GM19035 (cell line): ENCODE data around the gene KLK13.

Source experiments
- ATAC-seq: cut with Tn5 transposase; IDR thresholded peaks from one replicate; pipeline ENCODE4 v1.9.1; 2021; ENCODE audit not compliant: unreplicated experiment

KLK13 gene

DNA sequence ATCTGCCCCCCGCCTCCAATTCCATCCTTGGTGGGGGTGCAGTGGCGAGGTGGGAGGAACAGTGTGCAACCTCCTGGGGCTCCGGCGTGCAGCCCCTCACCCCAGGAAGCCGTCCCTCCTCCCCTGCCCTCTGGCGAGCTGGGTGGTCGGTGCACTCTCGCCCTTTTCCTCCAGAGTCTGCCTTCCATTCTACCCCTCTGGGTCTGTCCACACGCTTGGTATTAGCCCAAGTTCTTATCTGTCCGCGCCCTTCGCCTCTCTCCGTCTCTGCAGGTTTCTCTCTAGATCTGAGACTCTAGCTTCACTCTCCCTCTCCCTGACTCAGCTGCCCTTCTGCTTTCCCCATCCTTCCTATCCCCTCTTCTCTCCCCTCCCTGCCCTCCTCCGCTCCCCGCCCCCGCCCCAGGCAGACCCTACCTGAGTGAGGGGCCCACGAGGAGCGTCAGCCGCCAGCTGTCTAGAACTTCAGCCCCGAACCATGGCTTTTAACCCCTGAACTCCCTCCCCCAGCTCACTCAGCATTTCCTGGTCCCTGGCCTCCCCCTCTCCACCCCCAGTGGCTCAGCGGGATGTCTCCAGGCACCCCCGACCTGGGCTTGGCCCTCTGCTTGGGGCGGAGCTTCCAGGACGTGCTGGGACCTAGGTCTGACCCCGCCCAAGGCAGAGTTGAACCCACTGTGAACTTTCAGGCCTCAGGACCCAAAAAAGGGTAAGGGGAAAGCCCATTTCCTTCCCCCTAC lies 499 bp upstream of the KLK13 start:
- no peak for ATAC-seq

DNA sequence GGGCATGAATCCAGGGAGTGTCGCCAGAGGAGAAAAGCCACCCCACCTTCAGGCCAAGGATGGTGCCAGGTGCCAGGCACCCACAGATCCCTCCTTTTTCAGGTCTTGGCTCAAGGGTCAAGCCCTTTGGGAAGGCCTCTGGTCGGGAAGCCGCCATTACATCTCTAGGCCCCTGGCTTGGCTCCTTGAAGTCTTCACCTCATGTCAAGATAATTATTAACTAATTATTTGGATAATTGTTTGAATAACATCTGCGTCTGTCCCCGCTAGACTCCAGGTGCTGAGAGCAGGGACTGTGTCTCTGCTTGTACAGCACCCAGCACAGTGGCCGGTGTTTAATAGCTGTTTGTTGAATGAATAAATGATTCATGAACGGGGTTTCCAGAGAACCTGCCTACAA lies 1.2 kb downstream of the KLK13 start:
- no peak for ATAC-seq

DNA sequence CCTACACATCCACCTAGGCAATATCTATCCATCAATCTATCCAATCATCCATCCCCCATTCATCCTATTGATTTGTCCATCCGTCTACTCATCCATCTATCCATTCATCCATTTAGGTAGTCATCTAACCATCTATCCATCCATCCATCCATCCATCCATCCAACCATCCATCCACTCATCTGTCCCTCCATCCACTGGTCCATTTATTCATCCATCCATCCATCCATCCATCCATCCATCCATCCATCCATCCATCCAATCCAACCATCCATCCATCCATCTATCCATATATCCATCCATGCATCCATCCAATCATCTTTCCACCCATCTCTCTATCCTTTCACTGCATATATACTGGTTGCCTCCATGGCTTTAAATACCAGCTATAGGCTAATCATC lies 3.9 kb downstream of the KLK13 start:
- no peak for ATAC-seq

DNA sequence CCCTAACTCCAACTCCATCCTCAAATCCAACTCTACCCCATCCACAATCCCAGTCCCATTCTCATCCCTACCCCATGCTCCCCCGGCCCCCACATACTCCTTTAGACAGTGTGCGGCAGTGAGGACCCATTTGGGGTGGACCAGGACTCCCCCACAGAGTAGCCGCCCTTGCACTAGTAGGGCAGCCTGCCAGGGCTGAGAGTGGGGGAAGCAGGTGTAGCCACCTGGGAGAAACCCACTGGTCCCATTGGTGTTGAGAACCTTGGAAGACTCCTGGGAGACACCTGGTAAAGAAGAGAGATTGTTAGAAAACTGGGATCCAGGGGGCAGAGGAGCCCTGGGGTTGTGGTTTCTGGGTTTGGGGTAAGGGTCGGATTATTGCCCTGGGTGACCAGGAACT lies 4.6 kb downstream of the KLK13 start:
- ATAC-seq: no peak

DNA sequence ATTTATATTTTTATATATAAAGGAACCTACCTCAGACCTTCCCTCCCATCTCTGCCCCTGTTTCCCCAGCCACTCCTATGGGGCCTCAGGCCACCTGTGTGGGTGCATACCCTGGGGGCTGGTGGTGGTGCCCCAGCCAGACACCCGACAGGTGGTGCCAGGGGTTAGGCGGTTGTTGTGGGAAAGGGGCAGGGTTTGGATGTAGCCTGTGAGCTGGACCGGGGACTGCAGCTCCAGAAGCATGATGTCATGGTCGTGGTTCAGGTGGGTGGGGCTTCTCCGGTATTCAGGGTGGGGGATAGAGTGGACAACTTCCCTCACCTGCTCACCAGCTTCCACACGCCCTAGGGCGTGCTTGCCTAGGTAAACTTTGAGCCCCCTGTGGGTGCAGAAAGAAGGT lies 5.2 kb downstream of the KLK13 start:
- no peak for ATAC-seq

DNA sequence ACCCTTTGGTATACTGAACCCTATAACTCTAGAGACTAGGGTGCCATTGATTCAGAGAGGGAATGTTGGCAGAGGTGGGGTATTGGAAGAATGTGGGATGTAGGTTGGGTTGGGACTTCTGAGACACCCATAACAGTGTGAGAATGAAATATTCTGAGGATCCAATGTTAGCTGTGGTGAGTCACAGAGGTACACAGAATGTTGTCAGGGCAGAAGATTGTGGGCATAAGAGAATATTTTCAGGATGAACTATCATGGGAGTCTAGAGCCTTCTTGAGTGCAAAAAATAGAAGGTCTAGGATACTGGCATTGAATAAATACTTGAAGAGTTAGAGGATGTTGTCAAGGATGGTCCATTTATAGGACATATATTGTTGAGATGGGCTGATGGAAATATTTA lies 9.0 kb downstream of the KLK13 start:
- ATAC-seq: no peak

DNA sequence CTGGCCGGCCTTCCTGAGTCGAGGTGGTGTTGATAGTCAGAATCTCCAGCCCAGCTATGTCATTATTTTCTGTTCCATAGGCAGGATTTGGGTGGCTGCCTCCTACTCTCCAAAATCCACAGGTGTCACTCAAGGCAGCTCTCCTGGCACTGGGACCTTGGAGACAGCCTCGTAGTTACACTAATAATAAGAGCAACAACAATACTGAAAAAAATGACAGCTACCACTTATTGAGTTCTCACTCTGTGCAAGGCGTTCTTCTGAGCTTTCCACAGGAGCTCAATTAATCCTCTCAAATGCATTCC lies 17.9 kb downstream of the KLK13 start:
- ATAC-seq: no peak

DNA sequence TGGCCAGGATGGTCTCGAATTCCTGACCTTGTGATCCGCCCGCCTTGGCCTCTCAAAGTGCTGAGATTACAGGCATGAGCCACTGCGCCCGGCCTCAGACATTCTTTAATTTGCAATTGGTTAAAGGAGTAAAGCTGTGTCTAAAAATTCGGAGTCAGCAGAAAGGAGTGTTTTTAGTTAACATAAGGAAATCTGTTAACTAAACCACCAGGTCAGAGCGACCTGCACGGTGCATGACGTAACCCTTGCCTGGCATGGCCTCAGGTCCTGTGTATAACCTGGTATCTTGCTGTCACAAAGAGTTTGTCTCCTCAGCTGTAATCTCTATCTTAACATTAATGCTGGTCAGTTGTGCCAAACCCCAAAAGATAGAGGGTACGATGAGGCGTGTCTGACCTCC lies 20.6 kb downstream of the KLK13 start:
- no peak for ATAC-seq

DNA sequence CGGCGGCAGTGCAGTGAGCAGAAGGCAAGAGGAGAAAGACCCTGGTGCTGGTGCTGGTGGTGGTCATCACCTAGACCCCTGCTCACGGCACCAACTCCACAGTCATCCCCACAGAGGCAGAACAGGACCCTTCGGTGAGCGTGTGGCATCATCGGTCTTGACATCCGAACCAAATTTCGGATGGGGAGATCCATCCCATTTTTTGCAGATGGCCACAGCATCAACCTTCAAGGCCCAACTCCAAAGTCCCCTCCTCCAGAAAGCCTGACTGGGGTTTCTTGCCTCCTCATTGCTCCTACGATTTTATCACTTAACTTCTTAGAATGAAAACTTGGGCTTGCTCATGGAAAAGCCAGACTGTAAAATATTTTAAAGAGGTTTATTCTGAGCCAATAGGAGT lies 21.4 kb downstream of the KLK13 start:
- no peak for ATAC-seq

DNA sequence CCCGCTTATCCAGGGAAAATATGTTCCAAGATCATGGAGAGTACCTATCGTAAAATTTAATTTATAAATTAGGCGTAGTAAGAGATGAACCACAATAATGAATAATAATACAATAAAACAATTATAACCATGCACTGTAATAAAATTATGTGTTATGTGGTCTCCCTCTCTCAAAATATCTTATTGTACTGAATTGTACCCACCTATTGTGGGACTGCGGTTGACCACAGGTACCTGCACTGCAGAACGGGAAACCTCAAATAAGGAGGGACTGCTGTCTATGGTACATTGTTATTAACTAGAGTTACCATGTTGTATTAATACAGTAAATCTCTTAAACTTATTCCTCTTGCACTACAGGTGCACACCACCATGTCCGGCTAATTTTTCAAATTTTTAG lies 24.7 kb downstream of the KLK13 start:
- ATAC-seq: no peak

DNA sequence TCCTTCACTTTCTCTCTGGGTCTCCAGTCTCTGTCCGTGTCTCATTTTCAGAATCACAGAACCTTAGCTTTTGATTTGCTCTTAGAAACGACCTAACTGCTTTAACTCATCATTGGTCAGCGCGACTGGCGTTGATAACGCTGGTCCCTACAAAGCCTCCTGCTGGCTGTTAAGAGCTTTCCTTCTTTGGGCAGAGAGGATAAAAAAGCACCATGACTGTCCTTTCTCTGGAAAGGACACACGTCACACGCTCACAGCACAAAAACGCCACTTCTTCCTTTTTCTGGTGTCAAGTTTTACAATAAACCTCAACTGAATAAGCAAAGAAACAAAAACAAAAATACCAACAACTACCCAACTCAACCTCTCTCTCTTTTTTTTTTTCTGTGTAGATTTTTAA lies 28.4 kb downstream of the KLK13 start:
- ATAC-seq: no peak

DNA sequence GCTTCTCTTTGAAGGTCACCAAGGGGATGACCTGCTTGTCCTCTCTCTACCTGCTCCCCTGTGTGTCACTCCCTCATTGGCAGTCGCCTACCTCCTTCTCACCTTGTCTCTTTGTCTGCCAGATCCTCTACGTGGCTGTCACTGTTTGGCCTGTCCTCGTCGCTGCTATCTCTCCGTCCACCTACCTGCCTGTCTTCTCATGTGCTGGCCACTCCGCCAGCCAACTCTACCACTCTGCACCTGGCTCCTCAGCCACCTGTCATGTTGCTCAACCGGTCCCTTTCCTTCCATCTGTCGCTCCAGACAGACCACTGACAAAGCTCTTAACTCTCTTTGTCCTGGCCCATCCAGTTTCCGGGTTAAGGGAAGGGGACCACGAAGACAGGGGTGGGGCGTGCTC lies 30.2 kb downstream of the KLK13 start, which contains the start of gene KLK12:
Gene KLK12, minus strand, starts transcription at position 299 of the 400 bp plus-strand sequence. CDS start 381 bp downstream, outside the sequence.
- no peak for ATAC-seq

DNA sequence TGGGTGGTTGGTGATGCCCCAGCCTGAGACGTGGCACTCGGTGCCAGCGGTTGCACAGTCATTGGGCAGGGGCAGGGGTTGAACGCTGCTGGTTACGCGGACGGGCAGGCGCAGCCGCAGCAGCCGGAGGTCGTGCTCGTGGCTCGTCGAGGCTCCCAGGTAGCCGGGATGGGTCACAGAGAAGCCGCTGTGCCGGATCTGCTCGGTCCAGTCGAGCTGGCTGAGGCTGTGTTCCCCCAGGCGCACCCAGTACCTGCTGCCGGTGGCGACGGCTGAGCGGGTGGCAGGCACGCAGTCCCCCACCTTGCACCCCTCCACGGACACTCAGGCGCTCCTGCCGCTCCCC lies 33.0 kb downstream of the KLK13 start:
- no peak for ATAC-seq

DNA sequence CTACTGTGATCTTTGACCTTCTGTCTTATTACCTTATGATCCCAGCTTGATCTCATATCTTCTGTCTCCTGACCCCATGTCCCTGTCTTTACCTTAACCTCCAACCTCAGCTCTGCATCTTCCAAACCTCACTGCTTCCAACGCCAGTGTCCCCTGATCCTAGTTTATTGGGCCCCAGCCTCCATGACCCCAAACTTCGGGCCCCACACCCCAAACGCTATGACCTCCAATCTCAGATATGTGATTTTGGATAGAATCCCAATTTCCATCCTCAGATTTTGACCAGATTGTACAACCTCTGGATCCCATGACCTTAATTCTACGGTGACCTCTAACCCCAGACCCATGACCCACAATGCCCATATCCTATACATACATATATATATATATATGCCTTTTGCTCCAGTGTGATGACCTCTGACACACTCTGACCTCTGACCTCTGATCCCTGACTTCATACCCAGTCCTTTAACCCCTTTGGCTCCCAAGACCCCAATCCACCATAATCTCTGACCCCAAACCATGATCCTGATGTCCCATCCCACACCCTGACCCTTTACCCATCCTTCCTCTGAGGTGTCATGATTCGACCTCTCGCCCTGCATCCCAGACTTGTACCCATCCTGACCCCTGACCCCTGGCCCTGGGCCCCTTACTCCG lies 33.5 kb downstream of the KLK13 start:
- no peak for ATAC-seq

DNA sequence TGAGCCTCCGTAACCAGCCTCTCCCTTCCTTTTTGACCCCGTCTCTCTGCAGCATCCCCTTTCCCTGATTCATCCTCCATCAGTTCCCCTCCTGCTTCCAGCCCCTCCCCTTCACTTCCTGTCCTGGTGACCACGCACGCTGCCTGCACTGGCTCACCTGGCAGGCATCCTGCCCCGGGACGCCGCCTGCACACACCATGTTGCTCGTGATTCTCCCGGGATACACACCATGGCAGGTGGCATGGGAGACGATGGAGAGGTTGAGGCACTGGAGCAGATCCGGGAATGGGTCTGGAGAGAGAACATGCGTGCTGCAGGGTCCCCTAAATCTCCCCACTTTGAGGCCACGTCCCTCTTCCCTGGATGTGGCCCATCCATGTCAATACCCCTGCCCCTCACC lies 34.3 kb downstream of the KLK13 start:
- no peak for ATAC-seq

DNA sequence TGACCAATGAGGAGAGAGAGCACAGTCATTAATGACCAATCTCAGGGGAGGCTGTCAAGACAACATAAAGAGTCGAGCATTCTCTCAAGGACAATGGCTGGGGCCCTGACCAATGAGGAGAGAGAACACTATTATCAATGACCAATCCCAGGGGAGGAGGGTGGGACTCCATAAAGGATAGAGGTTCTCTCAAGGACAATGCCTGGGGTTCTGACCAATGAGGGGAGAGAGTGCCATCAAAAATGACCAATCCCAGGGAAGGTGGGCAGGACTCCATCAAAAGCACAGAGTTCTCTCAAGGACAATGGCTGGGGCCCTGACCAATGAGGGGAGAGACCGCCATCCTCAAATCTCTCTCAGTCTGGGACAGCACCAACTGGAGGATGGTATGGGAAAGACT lies 35.2 kb downstream of the KLK13 start:
- ATAC-seq: no peak

DNA sequence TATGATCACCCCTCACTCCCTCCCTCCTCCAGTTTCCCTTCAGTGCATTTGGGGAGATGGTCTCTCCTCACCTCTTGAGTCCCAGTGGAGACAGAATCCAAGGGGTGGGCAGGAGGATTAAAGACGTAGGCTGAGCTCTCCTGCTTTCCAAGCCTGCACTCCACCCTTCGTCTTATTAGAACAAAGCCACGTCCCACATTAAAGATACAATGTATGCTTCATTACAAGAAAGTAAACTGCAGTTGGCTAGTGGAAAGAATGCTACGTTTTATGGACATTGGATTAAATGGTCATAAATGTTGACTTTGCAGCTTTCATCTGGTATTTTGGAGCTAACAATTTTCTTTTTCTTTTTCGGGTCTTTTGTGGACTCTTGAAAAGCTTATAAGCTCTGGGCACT lies 37.0 kb downstream of the KLK13 start:
- no peak for ATAC-seq

DNA sequence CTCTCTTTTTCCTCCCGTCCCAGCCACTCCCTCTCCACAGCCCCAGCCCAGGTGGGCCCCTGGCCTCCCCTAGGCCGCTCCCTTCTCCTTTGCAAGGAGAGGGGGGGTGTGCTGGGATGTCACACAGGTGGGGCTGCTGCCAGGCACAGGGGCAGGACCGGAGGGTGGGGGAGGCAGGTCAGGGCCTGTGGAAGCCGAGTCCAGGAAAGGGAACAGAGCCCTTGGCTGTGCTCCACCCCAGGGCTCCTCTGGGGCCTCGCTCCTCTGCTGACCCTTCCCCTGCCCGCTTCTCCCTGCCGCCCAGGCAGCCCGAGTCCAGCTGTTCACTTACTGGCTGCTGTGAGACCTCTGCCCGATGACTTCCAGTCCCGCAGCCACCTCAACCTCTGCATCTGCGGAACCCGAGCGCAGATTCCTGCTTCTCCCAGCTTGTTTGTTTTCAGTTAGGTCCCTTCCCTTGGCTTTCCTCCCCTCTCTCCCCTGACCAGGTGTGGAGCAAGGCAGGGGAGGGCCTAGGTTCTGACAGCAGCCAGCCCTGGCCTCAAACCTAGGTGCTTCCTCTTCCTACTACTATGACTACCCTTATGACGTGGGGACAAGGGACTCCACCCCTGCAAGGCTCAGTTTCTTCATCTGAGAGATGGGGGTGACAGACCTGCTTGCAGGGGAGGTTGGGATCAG lies 37.6 kb downstream of the KLK13 start:
- ATAC-seq: no peak

DNA sequence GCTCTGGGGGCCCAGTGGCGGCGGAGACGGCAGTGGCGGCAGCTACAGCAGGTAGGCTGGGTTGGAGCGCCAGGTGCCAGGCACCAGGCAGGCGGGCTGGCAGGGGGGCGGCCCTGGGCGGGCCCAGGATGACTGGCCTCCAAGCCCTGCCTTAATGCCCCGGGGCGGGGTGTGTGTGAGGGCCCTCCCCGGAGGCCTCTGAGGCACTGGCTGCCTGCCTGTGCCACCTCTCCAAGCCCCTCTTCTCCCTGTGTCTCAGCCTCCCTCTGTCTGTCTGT lies 38.4 kb downstream of the KLK13 start, which contains the start of gene KLK11:
Gene KLK11, minus strand, starts transcription at position 63 of the 278 bp plus-strand sequence. CDS start 985 bp downstream, outside the sequence.
- no peak for ATAC-seq

DNA sequence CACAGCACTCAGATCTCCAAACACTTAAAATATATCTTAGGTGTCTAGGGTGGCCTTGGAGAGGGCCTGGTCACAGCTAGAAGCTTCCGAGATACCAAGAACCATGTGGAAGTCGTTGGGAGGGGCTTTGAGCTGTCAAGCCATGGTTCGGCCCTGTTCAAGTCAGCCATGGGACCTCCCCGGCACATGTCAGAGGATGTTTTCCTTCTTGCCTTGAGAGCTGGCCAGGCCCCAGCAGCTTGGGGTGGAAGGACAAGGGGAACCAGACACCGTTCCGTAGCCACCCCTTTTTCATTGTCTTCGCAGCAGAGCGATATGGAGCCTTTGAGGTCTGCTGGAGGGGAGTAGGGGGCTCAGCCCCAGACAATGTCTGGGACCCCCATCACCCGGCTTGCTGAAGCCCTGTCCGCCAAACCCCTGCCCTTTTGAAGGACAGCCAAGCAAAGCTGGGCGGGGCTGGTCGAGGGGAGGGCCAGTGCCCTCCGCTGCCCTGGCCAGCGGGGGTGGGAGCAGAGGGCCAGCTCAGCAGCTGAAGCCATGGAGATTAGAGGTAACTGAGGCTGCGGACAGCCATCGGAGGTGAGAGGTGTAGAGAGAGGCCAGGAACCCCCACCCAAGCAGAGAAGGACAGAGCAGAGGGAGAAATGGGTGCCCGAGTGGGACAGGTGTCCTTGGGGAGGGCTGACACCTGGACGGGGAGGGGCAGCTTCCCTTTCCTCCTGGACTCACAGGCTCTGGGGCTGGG lies 38.9 kb downstream of the KLK13 start:
- ATAC-seq: no peak

DNA sequence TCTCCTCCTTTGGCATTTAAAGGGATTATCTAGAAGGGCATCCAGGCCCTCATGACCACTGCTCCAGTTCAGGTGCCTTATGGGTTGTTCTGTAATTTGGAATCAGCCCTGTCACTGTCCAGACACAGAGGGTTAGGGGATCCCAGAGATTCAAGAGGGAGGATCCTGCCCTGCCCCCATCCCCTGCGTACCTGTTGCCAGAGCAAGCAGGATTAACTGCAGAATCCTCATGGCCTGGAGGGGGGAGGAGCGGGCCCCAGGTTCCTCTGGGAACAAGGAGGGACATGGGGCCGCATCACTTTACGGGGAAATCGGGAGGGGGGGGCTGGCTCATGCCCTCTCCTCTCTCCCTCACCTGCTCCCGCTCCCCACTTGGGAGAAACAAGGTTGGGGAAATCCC lies 39.5 kb downstream of the KLK13 start:
- no peak for ATAC-seq

DNA sequence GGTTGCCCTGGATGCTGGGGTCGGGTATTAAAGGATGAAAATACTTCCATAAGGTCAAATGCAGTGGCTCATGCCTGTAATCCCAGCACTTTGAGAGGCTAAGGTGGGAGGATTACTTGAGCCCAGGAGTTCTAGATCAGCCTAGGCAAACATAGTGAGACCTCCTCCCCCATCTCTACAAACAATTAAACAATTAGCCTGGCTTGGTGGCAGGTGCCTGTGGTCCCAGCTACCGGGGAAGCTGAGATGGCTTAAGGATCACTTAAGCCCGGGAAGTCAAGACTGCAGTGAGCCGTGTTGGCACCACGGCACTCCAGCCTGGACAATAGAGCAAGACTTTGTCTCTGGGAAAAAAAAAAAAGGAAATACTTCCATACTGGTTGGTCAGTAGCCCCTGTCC lies 40.0 kb downstream of the KLK13 start:
- no peak for ATAC-seq
